C4-2B (cell line): Measurements from ENCODE around the gene FOLR1.

ENCODE experiments used
- ZFX ChIP-seq: fragments of 450-650 bp; IDR thresholded peaks from 2 replicates; pipeline ENCODE4 v1.6.1; 2017
- TF ChIP-seq, protein P1 (sequence below): fragments of 450-650 bp; conservative IDR thresholded peaks from 2 replicates; pipeline ENCODE4 v1.5.1; 2017; ENCODE audit warnings: mild to moderate bottlenecking

- TF ChIP-seq, protein P1, sequence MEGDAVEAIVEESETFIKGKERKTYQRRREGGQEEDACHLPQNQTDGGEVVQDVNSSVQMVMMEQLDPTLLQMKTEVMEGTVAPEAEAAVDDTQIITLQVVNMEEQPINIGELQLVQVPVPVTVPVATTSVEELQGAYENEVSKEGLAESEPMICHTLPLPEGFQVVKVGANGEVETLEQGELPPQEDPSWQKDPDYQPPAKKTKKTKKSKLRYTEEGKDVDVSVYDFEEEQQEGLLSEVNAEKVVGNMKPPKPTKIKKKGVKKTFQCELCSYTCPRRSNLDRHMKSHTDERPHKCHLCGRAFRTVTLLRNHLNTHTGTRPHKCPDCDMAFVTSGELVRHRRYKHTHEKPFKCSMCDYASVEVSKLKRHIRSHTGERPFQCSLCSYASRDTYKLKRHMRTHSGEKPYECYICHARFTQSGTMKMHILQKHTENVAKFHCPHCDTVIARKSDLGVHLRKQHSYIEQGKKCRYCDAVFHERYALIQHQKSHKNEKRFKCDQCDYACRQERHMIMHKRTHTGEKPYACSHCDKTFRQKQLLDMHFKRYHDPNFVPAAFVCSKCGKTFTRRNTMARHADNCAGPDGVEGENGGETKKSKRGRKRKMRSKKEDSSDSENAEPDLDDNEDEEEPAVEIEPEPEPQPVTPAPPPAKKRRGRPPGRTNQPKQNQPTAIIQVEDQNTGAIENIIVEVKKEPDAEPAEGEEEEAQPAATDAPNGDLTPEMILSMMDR = no peak
- TF ChIP-seq ZFX = no peak
Measured at GRCh38 chr11:72242141-72242540, 50.2 kb downstream of the FOLR1 start.
